Measurements from ENCODE around the gene RFX3. TPM values are rescaled to one million over a fixed set of nuclear protein-coding genes. Genes with fewer than 3 reads are reported as not detected.
A peak's percentile ranks its signal among the peaks of the same experiment; 100 is the strongest.

Gene RFX3
- total RNA-seq = 10 to 100 TPM; 10.9 to 15.5 TPM

DNA sequence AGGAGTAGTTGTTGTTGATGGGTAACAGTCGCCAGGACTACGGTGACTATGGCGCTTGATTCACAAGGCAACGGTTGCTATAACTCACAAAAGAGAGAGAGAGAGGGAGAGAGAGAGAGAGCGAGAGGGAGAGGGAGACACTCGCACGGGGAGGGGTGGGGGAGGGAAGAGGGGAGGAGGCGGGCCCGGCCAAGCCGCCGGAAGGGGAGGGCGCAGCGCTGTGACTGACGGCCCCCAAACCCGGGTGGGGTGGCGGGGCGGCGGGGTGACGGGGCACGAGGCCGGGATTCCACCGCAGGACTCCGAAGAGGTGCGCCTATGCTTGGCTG lies at the start of gene RFX3:
RFX3 (minus strand) TSS at position 166 of the 329 bp plus-strand sequence. CDS start 130,413 bp downstream, outside the sequence.
- TF ChIP-seq, protein P1, sequence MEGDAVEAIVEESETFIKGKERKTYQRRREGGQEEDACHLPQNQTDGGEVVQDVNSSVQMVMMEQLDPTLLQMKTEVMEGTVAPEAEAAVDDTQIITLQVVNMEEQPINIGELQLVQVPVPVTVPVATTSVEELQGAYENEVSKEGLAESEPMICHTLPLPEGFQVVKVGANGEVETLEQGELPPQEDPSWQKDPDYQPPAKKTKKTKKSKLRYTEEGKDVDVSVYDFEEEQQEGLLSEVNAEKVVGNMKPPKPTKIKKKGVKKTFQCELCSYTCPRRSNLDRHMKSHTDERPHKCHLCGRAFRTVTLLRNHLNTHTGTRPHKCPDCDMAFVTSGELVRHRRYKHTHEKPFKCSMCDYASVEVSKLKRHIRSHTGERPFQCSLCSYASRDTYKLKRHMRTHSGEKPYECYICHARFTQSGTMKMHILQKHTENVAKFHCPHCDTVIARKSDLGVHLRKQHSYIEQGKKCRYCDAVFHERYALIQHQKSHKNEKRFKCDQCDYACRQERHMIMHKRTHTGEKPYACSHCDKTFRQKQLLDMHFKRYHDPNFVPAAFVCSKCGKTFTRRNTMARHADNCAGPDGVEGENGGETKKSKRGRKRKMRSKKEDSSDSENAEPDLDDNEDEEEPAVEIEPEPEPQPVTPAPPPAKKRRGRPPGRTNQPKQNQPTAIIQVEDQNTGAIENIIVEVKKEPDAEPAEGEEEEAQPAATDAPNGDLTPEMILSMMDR (IDR thresholded peaks at IDR 0.05) = no peak
- TF ChIP-seq POLR2AphosphoS5 (IDR thresholded peaks at IDR 0.05) = peak; percentile 46
- DNase-seq (ENCODE audit: low spot score) = peak; percentile 89
- peak within 1 kb of the TSS; percentile 100 for H3K27ac ChIP-seq
- H3K27me3 ChIP-seq (replicated peaks; ENCODE audit: insufficient read depth) = no peaks in the 10 kb centered on the region
- peak within 1 kb of the TSS; percentile 71 to 93 for H3K4me3 ChIP-seq
- H3K4me1 ChIP-seq (replicated peaks) = peaks cover 2% of the 10 kb centered on the region
- H3K9me3 ChIP-seq = no peaks in the 10 kb centered on the region
- intact Hi-C loops (cut with DNase I) = loop anchor here (5.0 kb wide), 1 partner anchor 777 kb away; the partner anchor contains the start of gene GLIS3
- 1% methylated on average over 23 of the region's 24 CpGs for WGBS
- H3K36me3 ChIP-seq = no peaks in the 10 kb centered on the region

DNA sequence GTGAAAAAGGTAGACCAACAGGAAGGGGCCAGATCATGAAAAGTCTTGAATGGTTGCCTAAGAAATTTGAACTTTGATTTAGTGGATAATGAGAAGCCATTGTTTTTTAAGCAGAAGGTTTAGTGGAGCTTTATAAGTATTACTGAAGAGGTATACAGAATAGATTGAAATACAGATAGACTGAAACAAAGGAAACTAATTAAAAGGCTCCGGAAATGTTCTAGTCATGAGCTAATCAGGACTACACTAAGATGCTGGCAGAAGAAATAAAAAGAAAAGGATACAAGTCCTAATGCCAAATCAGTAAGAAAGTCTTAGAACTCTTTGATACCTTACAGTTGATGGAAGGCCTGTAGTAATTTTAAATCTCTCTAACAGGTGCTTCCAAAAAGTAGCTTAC lies 45.7 kb upstream of the RFX3 start:
- no peaks in the 10 kb centered on the region for H3K9me3 ChIP-seq
- no peaks in the 10 kb centered on the region for H3K27me3 ChIP-seq (replicated peaks; ENCODE audit: insufficient read depth)
- DNase-seq (ENCODE audit: low spot score) = no peak
- intact Hi-C loops (cut with DNase I) = no loop called here
- TF ChIP-seq POLR2A (IDR thresholded peaks at IDR 0.05) (no peak), POLR2AphosphoS5 (IDR thresholded peaks at IDR 0.05) (no peak)
- TF ChIP-seq, protein P1 (IDR thresholded peaks at IDR 0.05) = no peak
- 51% methylated on average over 1 of the region's 1 CpG for WGBS
- no peaks in the 10 kb centered on the region for H3K36me3 ChIP-seq
- H3K4me1 ChIP-seq (replicated peaks) = no peaks in the 10 kb centered on the region
- H3K4me3 ChIP-seq = no peak overlapping the region
- H3K27ac ChIP-seq = no peak overlapping the region

DNA sequence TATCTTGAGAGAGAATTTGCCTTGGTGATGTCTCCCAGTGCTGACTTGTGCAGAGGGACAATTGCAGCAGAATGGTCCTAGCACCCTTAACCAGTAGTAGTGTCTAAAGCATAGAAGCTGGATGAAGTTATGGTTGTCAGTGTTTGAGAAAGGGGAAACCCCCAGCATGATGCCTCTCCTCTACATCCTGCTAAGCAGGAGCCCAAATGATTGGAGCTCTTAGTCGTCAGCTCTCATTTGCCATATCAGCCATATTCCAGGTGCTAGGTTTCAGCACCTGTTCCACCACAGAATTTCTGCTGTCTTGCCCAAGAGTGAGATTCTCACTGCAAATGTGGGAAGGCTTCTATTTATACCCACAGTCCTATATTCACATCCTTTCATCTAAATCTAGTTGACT lies 43.7 kb upstream of the RFX3 start:
- Histone ChIP-seq H3K36me3 (no peaks in the 10 kb centered on the region), H3K4me1 (replicated peaks) (no peaks in the 10 kb centered on the region), H3K9me3 (no peaks in the 10 kb centered on the region), H3K27ac (no peak overlapping the region), H3K4me3 (no peak overlapping the region), H3K27me3 (replicated peaks; ENCODE audit: insufficient read depth) (no peaks in the 10 kb centered on the region)
- intact Hi-C loops (cut with DNase I) = no loop called here
- DNase-seq (ENCODE audit: low spot score) = no peak
- TF ChIP-seq, protein P1 (IDR thresholded peaks at IDR 0.05) = no peak
- TF ChIP-seq POLR2A (IDR thresholded peaks at IDR 0.05) (no peak), POLR2AphosphoS5 (IDR thresholded peaks at IDR 0.05) (no peak)
- 100% methylated on average over 1 of the region's 1 CpG for WGBS

DNA sequence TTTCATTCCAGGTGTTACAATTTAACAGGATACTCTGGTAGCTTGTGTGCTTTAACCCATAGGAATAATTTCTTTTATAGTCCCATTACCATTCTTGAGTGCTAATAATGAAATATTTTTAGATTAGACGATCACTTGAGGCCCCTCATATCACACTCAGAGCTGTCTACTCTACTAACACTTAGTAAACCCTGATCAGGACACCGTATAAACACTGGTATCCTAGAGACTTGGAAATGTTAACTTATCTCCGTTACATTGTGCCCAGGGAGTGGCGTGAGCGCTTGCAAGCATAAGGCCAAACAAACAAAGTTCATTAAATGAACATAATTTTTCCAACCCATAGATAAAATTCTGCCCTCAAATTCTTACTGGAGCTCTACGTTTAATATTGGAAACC lies 42.2 kb upstream of the RFX3 start:
- intact Hi-C loops (cut with DNase I) = no loop called here
- Histone ChIP-seq H3K4me1 (replicated peaks) (no peaks in the 10 kb centered on the region), H3K27ac (no peak overlapping the region), H3K4me3 (no peak overlapping the region), H3K9me3 (no peaks in the 10 kb centered on the region), H3K36me3 (no peaks in the 10 kb centered on the region), H3K27me3 (replicated peaks; ENCODE audit: insufficient read depth) (no peaks in the 10 kb centered on the region)
- 83% methylated on average over 6 of the region's 6 CpGs for WGBS
- TF ChIP-seq POLR2A (IDR thresholded peaks at IDR 0.05) = no peak
- no peak for TF ChIP-seq POLR2AphosphoS5 (IDR thresholded peaks at IDR 0.05)
- TF ChIP-seq, protein P1 (IDR thresholded peaks at IDR 0.05) = no peak
- DNase-seq (ENCODE audit: low spot score) = no peak

DNA sequence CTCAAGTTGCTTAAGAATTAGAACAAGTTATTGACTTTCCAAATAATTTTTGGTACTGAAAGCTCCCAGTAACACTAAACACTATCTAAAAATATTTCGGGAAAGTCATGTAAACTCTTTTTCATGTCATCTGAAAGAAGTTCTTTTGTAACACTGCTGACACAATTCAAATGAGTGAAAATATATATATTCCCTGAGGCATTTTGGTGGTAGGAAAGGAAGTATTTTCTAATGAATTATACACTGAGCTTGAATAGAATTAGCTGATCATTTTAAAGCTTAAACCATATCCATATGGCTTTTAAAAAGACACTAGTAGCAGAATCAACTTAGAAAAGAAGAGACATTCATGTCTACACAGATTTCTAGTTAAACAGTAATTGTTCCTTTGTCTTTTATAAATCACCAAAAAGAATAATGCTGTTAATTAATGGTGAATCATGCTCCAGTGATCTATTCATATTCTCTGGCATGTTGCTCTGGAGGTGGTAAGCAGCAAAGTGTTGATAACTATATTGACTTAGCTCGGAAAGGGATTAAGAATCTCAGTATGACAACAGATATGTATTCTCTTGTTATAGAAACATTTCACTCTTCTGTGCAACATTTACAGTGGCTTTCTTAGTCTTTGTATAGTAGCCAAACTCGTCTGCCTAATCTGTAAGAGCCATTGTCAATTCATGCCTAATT lies 27.4 kb upstream of the RFX3 start:
- H3K27me3 ChIP-seq (replicated peaks; ENCODE audit: insufficient read depth) = no peaks in the 10 kb centered on the region
- no peak overlapping the region for H3K4me3 ChIP-seq
- 66% methylated on average over 3 of the region's 3 CpGs for WGBS
- no peak for TF ChIP-seq POLR2AphosphoS5 (IDR thresholded peaks at IDR 0.05)
- no peak for TF ChIP-seq POLR2A (IDR thresholded peaks at IDR 0.05)
- TF ChIP-seq, protein P1 (IDR thresholded peaks at IDR 0.05) = no peak
- no peak overlapping the region for H3K27ac ChIP-seq
- intact Hi-C loops (cut with DNase I) = no loop called here
- DNase-seq (ENCODE audit: low spot score) = no peak
- no peaks in the 10 kb centered on the region for H3K36me3 ChIP-seq
- no peaks in the 10 kb centered on the region for H3K4me1 ChIP-seq (replicated peaks)
- no peaks in the 10 kb centered on the region for H3K9me3 ChIP-seq
